Common myeloid progenitor, CD34-positive (primary cell): ENCODE data around the gene AUTS2.

Experiments
- CTCF ChIA-PET: fragments of 350-600 bp; sonication (Branson Sonifier 250); formaldehyde crosslinking; loops from one replicate; lab custom pipeline; 2021; ENCODE audit warnings: antibody characterized with exemption; lab: Charles Lee
- POLR2A ChIA-PET: fragments of 350-600 bp; sonication (Branson Sonifier 250); formaldehyde crosslinking; loops from one replicate; lab custom pipeline; 2021; ENCODE audit warnings: antibody characterized with exemption; lab: Charles Lee
- DNase-seq, 3 donors: peaks; one replicate each; pipeline versions ENCODE4 v3.0.0 to v3.0.0-alpha.2; 2013
- H3K27ac ChIP-seq, 2 experiments: 1 replicate in 1 of 2; 2 replicates in 1 of 2; pipeline ENCODE4 v1.7.0; 2013; ENCODE audit warnings: inconsistent platforms in 2 of 2, low read length in 2 of 2, mild to moderate bottlenecking in 2 of 2, low read depth in 1 of 2, moderate library complexity in 1 of 2; ENCODE audit not compliant: severe bottlenecking in 2 of 2, insufficient read depth in 1 of 2, poor library complexity in 1 of 2
- H3K27me3 ChIP-seq, 5 experiments: replicated peaks in 2 of 5; 1 replicate in 3 of 5; 2 replicates in 2 of 5; pipeline versions ENCODE4 v1.6.1 to v1.7.0; 2013; ENCODE audit warnings: low read length in 4 of 5, mild to moderate bottlenecking in 2 of 5, moderate library complexity in 2 of 5, inconsistent platforms in 1 of 5; ENCODE audit not compliant: insufficient read depth in 5 of 5, control insufficient read depth in 4 of 5
- H3K36me3 ChIP-seq, 4 experiments: 1 replicate in 2 of 4; 2 replicates in 2 of 4; pipeline versions ENCODE4 v1.6.1 to v1.7.0; 2013; ENCODE audit warnings: low read length in 3 of 4, control low read depth in 1 of 4, mild to moderate bottlenecking in 1 of 4; ENCODE audit not compliant: control insufficient read depth in 4 of 4, insufficient read depth in 4 of 4
- H3K4me1 ChIP-seq, 4 experiments: 1 replicate in 3 of 4; 2 replicates in 1 of 4; pipeline versions ENCODE4 v1.6.1 to v1.7.1; 2013; ENCODE audit warnings: low read length in 3 of 4, mild to moderate bottlenecking in 3 of 4, control low read depth in 1 of 4, inconsistent platforms in 1 of 4, moderate library complexity in 1 of 4; ENCODE audit not compliant: control insufficient read depth in 4 of 4, insufficient read depth in 4 of 4; ENCODE audit errors: control extremely low read depth in 1 of 4
- H3K4me3 ChIP-seq, 7 experiments: 1 replicate in 4 of 7; 2 replicates in 3 of 7; pipeline versions ENCODE4 v1.5.1 to v1.7.0; 2013; ENCODE audit warnings: mild to moderate bottlenecking in 7 of 7, low read length in 6 of 7, moderate library complexity in 6 of 7, inconsistent platforms in 2 of 7, low read depth in 2 of 7, control low read depth in 1 of 7; ENCODE audit not compliant: insufficient read depth in 4 of 7, control insufficient read depth in 1 of 7; ENCODE audit errors: extremely low read depth in 1 of 7
- H3K9me3 ChIP-seq, 5 experiments: 1 replicate in 4 of 5; 2 replicates in 1 of 5; pipeline versions ENCODE4 v1.6.1 to v1.7.1; 2013; ENCODE audit warnings: low read length in 4 of 5, mild to moderate bottlenecking in 2 of 5, inconsistent platforms in 1 of 5, low read depth in 1 of 5, moderate library complexity in 1 of 5; ENCODE audit not compliant: control insufficient read depth in 4 of 5, insufficient read depth in 2 of 5; ENCODE audit errors: control extremely low read depth in 1 of 5
- WGBS: methylation state at CpG from one replicate; pipeline ENCODE4 v1.1.5; 2013; ENCODE audit not compliant: insufficient coverage; 5-methylcytosine and 5-hydroxymethylcytosine counted together

Gene AUTS2

GRCh38 chr7:69682518-69682917 is 84.2 kb downstream of the AUTS2 start:
- Histone ChIP-seq H3K36me3 (no peaks in the 10 kb centered on the region), H3K27ac (no peak overlapping the region), H3K9me3 (no peaks in the 10 kb centered on the region), H3K4me3 (no peak overlapping the region), H3K4me1 (peaks cover 9 to 38% (median 16%) of the 10 kb centered on the region in 4 experiments), H3K27me3 (no peaks in the 10 kb centered on the region)
- WGBS = 81% methylated on average over 3 of the region's 4 CpGs
- no peak for DNase-seq
- ChIA-PET POLR2A (no interaction called here), CTCF (interaction anchor here (1.1 to 1.2 kb wide), 2 partner anchors 10 to 20 kb away, joined by 3 to 4 read pairs; no protein-coding TSS in a partner anchor)

DNA sequence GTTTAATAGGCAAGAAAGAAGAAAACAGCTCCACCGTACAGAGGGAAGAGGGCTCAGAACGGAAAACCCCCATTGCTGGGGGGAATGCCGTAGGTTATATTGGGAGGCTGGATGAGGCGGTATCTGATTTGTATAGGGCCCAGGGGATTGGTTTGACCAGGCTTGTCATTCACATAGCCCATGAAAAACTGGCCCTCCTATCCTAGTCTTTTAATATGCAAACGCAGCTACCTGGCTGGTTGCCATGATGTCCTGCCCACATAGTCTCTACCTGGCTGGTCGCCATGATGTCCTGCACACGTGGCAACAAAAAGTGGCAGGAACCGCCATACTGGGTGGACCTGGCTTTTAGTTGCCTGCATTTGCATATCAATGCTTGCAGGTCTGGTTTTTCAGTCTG is 84.7 kb downstream of the AUTS2 start:
- H3K9me3 ChIP-seq = no peaks in the 10 kb centered on the region
- CTCF ChIA-PET = interaction anchor here (1.2 kb wide), 1 partner anchor 21 kb away, joined by 3 read pairs; no protein-coding TSS in a partner anchor
- H3K4me1 ChIP-seq = peaks cover 6 to 35% (median 12%) of the 10 kb centered on the region in 4 experiments
- POLR2A ChIA-PET = no interaction called here
- no peak overlapping the region for H3K4me3 ChIP-seq
- WGBS = 97% methylated on average over 7 of the region's 8 CpGs
- no peaks in the 10 kb centered on the region for H3K27me3 ChIP-seq
- no peak for DNase-seq
- no peak overlapping the region for H3K27ac ChIP-seq
- no peaks in the 10 kb centered on the region for H3K36me3 ChIP-seq

GRCh38 chr7:69684369-69685292 is 86.4 kb downstream of the AUTS2 start:
- ChIA-PET CTCF (interaction anchor here (0.5 to 1.4 kb wide), 6 partner anchors 14 to 819 kb away, joined by 3 read pairs; no protein-coding TSS in a partner anchor), POLR2A (no interaction called here)
- Histone ChIP-seq H3K9me3 (no peaks in the 10 kb centered on the region), H3K27me3 (no peaks in the 10 kb centered on the region), H3K27ac (no peak overlapping the region), H3K36me3 (no peaks in the 10 kb centered on the region), H3K4me1 (peaks cover 0 to 23% (median 5%) of the 10 kb centered on the region in 4 experiments), H3K4me3 (no peak overlapping the region)
- DNase-seq = no peak
- WGBS = 98% methylated on average over 6 of the region's 8 CpGs

GRCh38 chr7:69685293-69685631 is 87.0 kb downstream of the AUTS2 start:
- ChIA-PET CTCF (interaction anchor here (0.5 to 1.4 kb wide), 4 partner anchors 43 to 818 kb away, joined by 3 read pairs; no protein-coding TSS in a partner anchor), POLR2A (no interaction called here)
- DNase-seq = no peak
- WGBS = no CpG with 5 or more reads among the region's 1 CpG
- Histone ChIP-seq H3K27me3 (no peaks in the 10 kb centered on the region), H3K27ac (no peak overlapping the region), H3K4me1 (peaks cover 0 to 23% (median 5%) of the 10 kb centered on the region in 4 experiments), H3K4me3 (no peak overlapping the region), H3K9me3 (no peaks in the 10 kb centered on the region), H3K36me3 (no peaks in the 10 kb centered on the region)

GRCh38 chr7:69686366-69686765 is 88.1 kb downstream of the AUTS2 start:
- no peak overlapping the region for H3K4me3 ChIP-seq
- H3K27me3 ChIP-seq = no peaks in the 10 kb centered on the region
- H3K4me1 ChIP-seq = peaks cover 0 to 19% (median 8%) of the 10 kb centered on the region in 4 experiments
- no peaks in the 10 kb centered on the region for H3K9me3 ChIP-seq
- no peak for DNase-seq
- WGBS = no CpG with 5 or more reads among the region's 2 CpGs
- no peaks in the 10 kb centered on the region for H3K36me3 ChIP-seq
- CTCF ChIA-PET = no interaction called here
- H3K27ac ChIP-seq = no peak overlapping the region
- POLR2A ChIA-PET = no interaction called here

- 100% methylated on average over 4 of the region's 4 CpGs for WGBS
- ChIA-PET CTCF (interaction anchor here (1.2 to 2.1 kb wide), 3 partner anchors 9 to 18 kb away, joined by 3 to 9 read pairs (median 6); no protein-coding TSS in a partner anchor), POLR2A (interaction anchor here (1.5 kb wide), 1 partner anchor 11 kb away, joined by 3 read pairs; no protein-coding TSS in a partner anchor)
- Histone ChIP-seq H3K36me3 (no peaks in the 10 kb centered on the region), H3K27ac (no peak overlapping the region), H3K4me3 (no peak overlapping the region), H3K9me3 (no peaks in the 10 kb centered on the region), H3K4me1 (peaks cover 0 to 17% (median 14%) of the 10 kb centered on the region in 4 experiments), H3K27me3 (no peaks in the 10 kb centered on the region)
- no peak for DNase-seq
These were observed 89.6 kb downstream of the AUTS2 start for GRCh38 chr7:69687739-69688433.
